HCT116 (cell line): Measurements from ENCODE around the gene INPP5D. TPM values are rescaled to one million over a fixed set of nuclear protein-coding genes. Genes with fewer than 3 reads are reported as not detected.

Source experiments
- ATAC-seq: fragments of 200-7000 bp; cut with Tn5 transposase; 2 replicates; pipeline ENCODE4 v1.9.1; 2020; ENCODE audit warnings: mild to moderate bottlenecking, moderate library complexity
- BruUV-seq: library from RNA; stranded (reverse); fragments of 400-500 nt; replicated peaks from 2 replicates; lab custom pipeline; 2021; lab: Mats Ljungman, UMichigan
- CTCF ChIA-PET: fragments of 300-600 bp; sonication (Branson Sonifier 250); formaldehyde crosslinking; loops from one replicate; lab custom pipeline; 2021; ENCODE audit warnings: antibody characterized with exemption; lab: Charles Lee
- POLR2A ChIA-PET: fragments of 300-600, 350-600 bp; sonication (Branson Sonifier 250); formaldehyde crosslinking; loops from one replicate; lab custom pipeline; 2021; ENCODE audit warnings: antibody characterized with exemption; lab: Charles Lee
- RAD21 ChIA-PET, 2 experiments: fragments of 300-600 bp; sonication (Branson Sonifier 250); formaldehyde crosslinking; loops; one replicate each; lab custom pipeline; 2023; ENCODE audit warnings: low total read pairs in 2 of 2; ENCODE audit not compliant: uncharacterized antibody in 2 of 2, unreplicated experiment in 2 of 2, low non-redundant PET in 1 of 2; lab: Charles Lee
- DNase-seq: peaks from one replicate; pipeline ENCODE4 v3.0.0-alpha.2; 2010; ENCODE audit warnings: low read depth, low spot score
- H2AFZ ChIP-seq: fragments of 200-600 bp; shearing (Covaris generic), sonication (generic); 2 replicates; pipeline ENCODE4 v1.6.1; 2017; ENCODE audit warnings: low read depth, mixed run types, mixed read lengths, antibody characterized with exemption, low read length; ENCODE audit not compliant: poor library complexity, severe bottlenecking
- H3K27ac ChIP-seq: 2 replicates; pipeline ENCODE4 v1.5.1; 2012; ENCODE audit warnings: low read depth, low read length
- H3K27me3 ChIP-seq: fragments of 200-600 bp; sonication (generic); 2 replicates; pipeline ENCODE4 v1.6.1; 2016; ENCODE audit warnings: mixed run types, low read length, mixed read lengths; ENCODE audit not compliant: insufficient read depth
- H3K36me3 ChIP-seq, 2 experiments: fragments of 200-500 bp in 1 of 2; fragments of 200-600 bp in 1 of 2; sonication (Bioruptor generic) in 1 of 2; sonication (generic) in 1 of 2; 2 replicates each; pipeline versions ENCODE4 v1.5.1 to v1.6.1; 2014 to 2016; ENCODE audit warnings: low read length in 2 of 2, inconsistent platforms in 1 of 2, mixed read lengths in 1 of 2, mixed run types in 1 of 2; ENCODE audit not compliant: insufficient read depth in 2 of 2, control insufficient read depth in 1 of 2
- H3K4me1 ChIP-seq, 2 experiments: fragments of 200-600 bp in 1 of 2; sonication (generic) in 1 of 2; 2 replicates each; pipeline versions ENCODE4 v1.5.1 to v1.6.1; 2012 to 2017; ENCODE audit warnings: low read length in 2 of 2, inconsistent platforms in 1 of 2, mild to moderate bottlenecking in 1 of 2, mixed read lengths in 1 of 2, mixed run types in 1 of 2, moderate library complexity in 1 of 2; ENCODE audit not compliant: insufficient read depth in 2 of 2, control insufficient read depth in 1 of 2
- H3K4me2 ChIP-seq: fragments of 200-600 bp; sonication (generic); 2 replicates; pipeline ENCODE4 v1.6.1; 2017; ENCODE audit warnings: mixed run types, low read length, mixed read lengths
- H3K4me3 ChIP-seq, 2 experiments: fragments of 200-600 bp in 1 of 2; sonication (generic) in 1 of 2; replicated peaks in 1 of 2; 2 replicates each; pipeline ENCODE4 v1.5.1; 2011 to 2016; ENCODE audit warnings: low read length in 2 of 2, control low read depth in 1 of 2, low read depth in 1 of 2, mild to moderate bottlenecking in 1 of 2, mixed read lengths in 1 of 2, mixed run types in 1 of 2
- H3K79me2 ChIP-seq: fragments of 200-600 bp; sonication (generic); 2 replicates; pipeline ENCODE4 v1.6.1; 2017; ENCODE audit warnings: mild to moderate bottlenecking, mixed run types, low read length, moderate library complexity, mixed read lengths; ENCODE audit not compliant: insufficient read depth
- H3K9ac ChIP-seq: fragments of 200-600 bp; sonication (generic); 2 replicates; pipeline ENCODE4 v1.6.1; 2016; ENCODE audit warnings: low read length, mixed read lengths
- H3K9me2 ChIP-seq: fragments of 200-600 bp; sonication (generic), shearing (Covaris generic); 2 replicates; pipeline ENCODE4 v1.6.1; 2017; ENCODE audit warnings: mixed run types, mild to moderate bottlenecking, moderate library complexity; ENCODE audit not compliant: insufficient read depth
- H3K9me3 ChIP-seq, 2 experiments: fragments of 200-500 bp in 1 of 2; fragments of 200-600 bp in 1 of 2; sonication (Bioruptor generic) in 1 of 2; sonication (generic) in 1 of 2; 2 replicates each; pipeline ENCODE4 v1.6.1; 2014 to 2017; ENCODE audit warnings: low read length in 2 of 2, mixed read lengths in 2 of 2, inconsistent platforms in 1 of 2, low read depth in 1 of 2, mild to moderate bottlenecking in 1 of 2, mixed run types in 1 of 2, moderate library complexity in 1 of 2; ENCODE audit not compliant: control insufficient read depth in 1 of 2, insufficient read depth in 1 of 2
- H4K20me1 ChIP-seq: fragments of 200-600 bp; sonication (generic), shearing (Covaris generic); 2 replicates; pipeline ENCODE4 v1.6.1; 2017; ENCODE audit warnings: mixed run types, mild to moderate bottlenecking, moderate library complexity; ENCODE audit not compliant: insufficient read depth
- CBX3 ChIP-seq: IDR thresholded peaks from 2 replicates; pipeline ENCODE4 v1.6.1; 2012; ENCODE audit warnings: low read depth
- CEBPB ChIP-seq: IDR thresholded peaks from 2 replicates; pipeline ENCODE4 v1.6.1; 2012; ENCODE audit warnings: low read depth
- CTCF ChIP-seq, 3 experiments: fragments of 200-600 bp in 1 of 3; sonication (generic) in 1 of 3; IDR thresholded peaks in 2 of 3; conservative IDR thresholded peaks in 1 of 3; 2 replicates each; pipeline ENCODE4 v1.5.1; 2012 to 2017; ENCODE audit warnings: low read depth in 2 of 3, low read length in 2 of 3, antibody characterized with exemption in 1 of 3, borderline replicate concordance in 1 of 3, control low read depth in 1 of 3, mild to moderate bottlenecking in 1 of 3, mixed read lengths in 1 of 3, mixed run types in 1 of 3, moderate library complexity in 1 of 3; ENCODE audit not compliant: insufficient read depth in 1 of 3
- EZH2 ChIP-seq: fragments of 200-600 bp; sonication (generic); IDR thresholded peaks from 2 replicates; pipeline ENCODE4 v1.6.1; 2017; ENCODE audit warnings: antibody characterized with exemption, mixed run types
- EZH2phosphoT487 ChIP-seq: fragments of 200-600 bp; IDR thresholded peaks from 2 replicates; pipeline ENCODE4 v1.6.1; 2018; ENCODE audit warnings: antibody characterized with exemption, borderline replicate concordance
- JUND ChIP-seq: IDR thresholded peaks from 2 replicates; pipeline ENCODE4 v1.6.1; 2012
- MAX ChIP-seq: IDR thresholded peaks from 2 replicates; pipeline ENCODE4 v1.6.1; 2012
- POLR2A ChIP-seq: IDR thresholded peaks from 2 replicates; pipeline ENCODE4 v1.7.0; 2011; ENCODE audit warnings: borderline replicate concordance; ENCODE audit not compliant: insufficient read depth, insufficient read length; ENCODE audit errors: extremely low read depth
- POLR2AphosphoS5 ChIP-seq: IDR thresholded peaks from 2 replicates; pipeline ENCODE4 v1.6.1; 2011; ENCODE audit warnings: mild to moderate bottlenecking, low read depth, low read length, moderate library complexity
- SIN3A ChIP-seq: IDR thresholded peaks from 2 replicates; pipeline ENCODE4 v1.6.1; 2012; ENCODE audit warnings: low read depth
- SP1 ChIP-seq: IDR thresholded peaks from 2 replicates; pipeline ENCODE4 v1.6.1; 2012; ENCODE audit warnings: low read depth
- SRF ChIP-seq: IDR thresholded peaks from 2 replicates; pipeline ENCODE4 v1.6.1; 2012; ENCODE audit warnings: low read depth
- ZBTB33 ChIP-seq: IDR thresholded peaks from 2 replicates; pipeline ENCODE4 v1.6.1; 2011; ENCODE audit warnings: mild to moderate bottlenecking, low read length, moderate library complexity; ENCODE audit not compliant: insufficient replicate concordance; ENCODE audit errors: extremely low read depth
- ZFX ChIP-seq: fragments of 450-650 bp; IDR thresholded peaks from 2 replicates; pipeline ENCODE4 v1.6.1; 2017
- ZNF274 ChIP-seq: fragments of 200-500 bp; sonication (Bioruptor generic); IDR thresholded peaks from 2 replicates; pipeline ENCODE4 v1.6.1; 2014; ENCODE audit warnings: mild to moderate bottlenecking, low read depth, low read length, inconsistent platforms
- intact Hi-C: fragments of 100-400 bp; cut with micrococcal nuclease; formaldehyde crosslinking; loops from 2 replicates; pipeline ENCODE4 v1.10.0; 2022
- total RNA-seq: library from RNA; stranded (reverse); gene quantifications from one replicate; pipeline ENCODE4 v1.2.1, GENCODE V29; 2021; ENCODE audit not compliant: unreplicated experiment
- TF ChIP-seq, protein P1 (sequence below): IDR thresholded peaks from 2 replicates; pipeline ENCODE4 v1.6.1; 2012

INPP5D gene
- total RNA-seq, 1 experiment from 2014 or later = 1.8 TPM

DNA sequence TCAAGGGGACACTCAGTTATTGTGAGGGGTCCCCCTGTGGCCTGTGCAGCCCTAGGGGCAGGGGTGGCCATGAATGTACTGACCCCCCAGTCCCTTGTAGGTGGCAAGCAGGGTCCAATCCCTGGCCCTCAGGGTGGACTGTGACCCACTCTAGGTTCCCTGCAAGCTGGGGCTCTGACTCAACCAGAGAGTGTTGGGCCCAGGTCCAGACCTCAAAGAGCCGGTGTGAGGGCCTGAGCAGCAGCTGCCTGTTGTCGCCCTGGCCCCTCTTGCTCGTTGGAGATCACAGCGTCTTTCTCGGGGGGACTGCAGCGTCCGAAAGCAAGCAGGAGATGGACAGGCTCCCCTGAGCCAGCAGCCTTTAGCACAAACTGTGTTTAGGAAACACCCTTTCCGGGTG lies 124.5 kb downstream of the INPP5D start:
- TF ChIP-seq ZBTB33 = no peak
- TF ChIP-seq JUND = no peak
- no peak for TF ChIP-seq ZFX
- POLR2A ChIA-PET = no interaction called here
- H3K4me2 ChIP-seq = no peak overlapping the region
- no peaks in the 10 kb centered on the region for H3K9me2 ChIP-seq
- no TSS peak for BruUV-seq
- H2AFZ ChIP-seq = no peak overlapping the region
- H3K4me3 ChIP-seq = no peak overlapping the region
- H3K36me3 ChIP-seq = no peaks in the 10 kb centered on the region
- DNase-seq = no peak
- no peak overlapping the region for H3K9ac ChIP-seq
- H3K9me3 ChIP-seq = no peaks in the 10 kb centered on the region
- CTCF ChIA-PET = no interaction called here
- H3K79me2 ChIP-seq = no peaks in the 10 kb centered on the region
- H4K20me1 ChIP-seq = no peaks in the 10 kb centered on the region
- no peak for ATAC-seq
- RAD21 ChIA-PET = no interaction called here
- no peaks in the 10 kb centered on the region for H3K27me3 ChIP-seq
- peaks cover 0 to 5% of the 10 kb centered on the region in 2 experiments; a peak in 2 of 4 replicates for H3K4me1 ChIP-seq
- intact Hi-C loops = no loop called here
- H3K27ac ChIP-seq = no peak overlapping the region

GRCh38 chr2:233185330-233185729 lies 125.2 kb downstream of the INPP5D start:
- H3K27me3 ChIP-seq = no peaks in the 10 kb centered on the region
- no peaks in the 10 kb centered on the region for H3K79me2 ChIP-seq
- no peak overlapping the region for H3K4me3 ChIP-seq
- DNase-seq (no peak), ATAC-seq (no peak)
- H2AFZ ChIP-seq = no peak overlapping the region
- H3K9me3 ChIP-seq = no peaks in the 10 kb centered on the region
- no peaks in the 10 kb centered on the region for H4K20me1 ChIP-seq
- intact Hi-C loops = no loop called here
- H3K4me1 ChIP-seq = no peaks in the 10 kb centered on the region
- no peak overlapping the region for H3K27ac ChIP-seq
- ChIA-PET POLR2A (interaction anchor here (0.6 kb wide), 1 partner anchor 138 kb away, joined by 3 read pairs; no protein-coding TSS in a partner anchor), CTCF (no interaction called here), RAD21 (no interaction called here)
- no peaks in the 10 kb centered on the region for H3K36me3 ChIP-seq
- no peaks in the 10 kb centered on the region for H3K9me2 ChIP-seq
- H3K9ac ChIP-seq = no peak overlapping the region
- BruUV-seq = no TSS peak
- no peak overlapping the region for H3K4me2 ChIP-seq
- TF ChIP-seq CEBPB = no peak
- no peak for TF ChIP-seq CBX3
- no peak for TF ChIP-seq POLR2AphosphoS5
- no peak for TF ChIP-seq ZBTB33
- no peak for TF ChIP-seq SP1
- no peak for TF ChIP-seq CTCF (IDR thresholded peaks at IDR 0.05 in 2 of 3, conservative IDR thresholded peaks at IDR 0.05 in 1 of 3; ENCODE audit: borderline replicate concordance in 1 of 3, insufficient read depth in 1 of 3, low read depth in 2 of 3, low read length in 2 of 3)
- TF ChIP-seq EZH2phosphoT487 = no peak
- TF ChIP-seq EZH2 = no peak
- TF ChIP-seq POLR2A = no peak
- TF ChIP-seq SRF = no peak
- TF ChIP-seq MAX = no peak
- TF ChIP-seq, protein P1, sequence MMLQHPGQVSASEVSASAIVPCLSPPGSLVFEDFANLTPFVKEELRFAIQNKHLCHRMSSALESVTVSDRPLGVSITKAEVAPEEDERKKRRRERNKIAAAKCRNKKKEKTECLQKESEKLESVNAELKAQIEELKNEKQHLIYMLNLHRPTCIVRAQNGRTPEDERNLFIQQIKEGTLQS = no peak
- TF ChIP-seq ZNF274 = no peak
- TF ChIP-seq SIN3A = no peak
